ENCODE results near the gene TRAPPC10.

- no peak for TF ChIP-seq ZNF274 (IDR thresholded peaks at IDR 0.05; ENCODE audit: low read depth, low read length)
- TF ChIP-seq YY1 (IDR thresholded peaks at IDR 0.05; ENCODE audit: insufficient read depth, insufficient read length), result no peak
These were observed 78.2 kb downstream of the TRAPPC10 start for GRCh38 chr21:44090325-44090724.

All from NT2/D1 (cell line).